Measurements from ENCODE around the gene LDLRAD4. TPM values are rescaled to one million over a fixed set of nuclear protein-coding genes. Genes with fewer than 3 reads are reported as not detected.

LDLRAD4 gene
- polyA plus RNA-seq, 1 of the 3 experiments (the other 2 are of a cell fraction) = 0.16 TPM

GRCh38 chr18:13536578-13536977, 318.0 kb downstream of the LDLRAD4 start:
- TF ChIP-seq USF1 (IDR thresholded peaks at IDR 0.05; ENCODE audit: borderline replicate concordance, low read depth) (no peak), YY1 (IDR thresholded peaks at IDR 0.05; ENCODE audit: low read depth) (no peak), USF2 (IDR thresholded peaks at IDR 0.05; ENCODE audit: borderline replicate concordance, low read depth, low read length) (no peak), REST (IDR thresholded peaks at IDR 0.05; ENCODE audit: low read depth, low read length) (no peak), MEF2A (IDR thresholded peaks at IDR 0.05; ENCODE audit: borderline replicate concordance, low read depth) (no peak), FOSL2 (IDR thresholded peaks at IDR 0.05; ENCODE audit: borderline replicate concordance, low read depth) (no peak), CTCF (IDR thresholded peaks at IDR 0.05) (no peak), MXI1 (IDR thresholded peaks at IDR 0.05; ENCODE audit: low read depth, low read length) (no peak), RFX5 (IDR thresholded peaks at IDR 0.05; ENCODE audit: low read length) (no peak), RXRA (IDR thresholded peaks at IDR 0.05; ENCODE audit: borderline replicate concordance, low read depth) (no peak), IRF3 (IDR thresholded peaks at IDR 0.05; ENCODE audit: low read depth, low read length) (no peak)
- Histone ChIP-seq H3K79me2 (ENCODE audit: insufficient read depth) (no peaks in the 10 kb centered on the region), H3K4me1 (ENCODE audit: control insufficient read depth in 1 of 2, insufficient read depth in 2 of 2, low read depth in 1 of 2, low read length in 1 of 2) (peaks cover 0 to 12% of the 10 kb centered on the region in 2 experiments; a peak in 1 of 4 replicates), H3K9ac (no peak overlapping the region), H3K36me3 (replicated peaks in 1 of 2; ENCODE audit: control insufficient read depth in 1 of 2, insufficient read depth in 2 of 2, low read length in 1 of 2) (no peaks in the 10 kb centered on the region), H3F3A (replicated peaks; ENCODE audit: insufficient read depth) (no peaks in the 10 kb centered on the region), H3K4me3 (ENCODE audit: low read depth in 2 of 2, low read length in 1 of 2) (no peak overlapping the region), H3K27me3 (ENCODE audit: insufficient read depth) (no peaks in the 10 kb centered on the region), H3K9me3 (no peaks in the 10 kb centered on the region), H4K20me1 (ENCODE audit: insufficient read depth) (no peaks in the 10 kb centered on the region), H3K4me2 (no peak overlapping the region), H3K27ac (ENCODE audit: low read depth in 2 of 2, low read length in 1 of 2) (no peak overlapping the region), H2AFZ (ENCODE audit: low read depth) (no peak overlapping the region), H3K9me2 (no peaks in the 10 kb centered on the region)
- no peak for DNase-seq
- ChIA-PET CTCF (interaction anchor here (0.5 to 1.8 kb wide), 3 partner anchors 21 to 321 kb away, joined by 3 read pairs; no protein-coding TSS in a partner anchor), POLR2A (no interaction called here)

All from SK-N-SH (cell line).